Fibroblast of skin of left quadriceps (primary cell): ENCODE measurements around the gene R3HDM1.
"Not testable (repeated sequence)": the region's sequence is repeated elsewhere in the genome, so short reads cannot be mapped to it uniquely, and the experiment has no call there.

Experiments used
- DNase-seq, 2 experiments: peaks; one replicate each; pipeline ENCODE4 v3.0.0-alpha.2; 2013; ENCODE audit warnings: low read depth in 2 of 2

The R3HDM1 gene

GRCh38 chr2:135641156-135642068 lies 110.1 kb downstream of the R3HDM1 start:
- DNase-seq, result no peak

GRCh38 chr2:135647836-135648579 lies 116.7 kb downstream of the R3HDM1 start:
- DNase-seq, result no peak

GRCh38 chr2:135650721-135651120 lies 119.4 kb downstream of the R3HDM1 start:
- DNase-seq, result no peak

GRCh38 chr2:135651717-135652116 lies 120.4 kb downstream of the R3HDM1 start:
- no peak for DNase-seq

- DNase-seq, result not testable (repeated sequence)
These were observed 123.0 kb downstream of the R3HDM1 start for GRCh38 chr2:135654239-135654638.

- no peak for DNase-seq
These were observed 126.7 kb downstream of the R3HDM1 start for GRCh38 chr2:135657806-135658582.

GRCh38 chr2:135662088-135662487 lies 130.8 kb downstream of the R3HDM1 start:
- no peak for DNase-seq

GRCh38 chr2:135663148-135663700 lies 131.9 kb downstream of the R3HDM1 start:
- no peak for DNase-seq

GRCh38 chr2:135664623-135665068 lies 133.4 kb downstream of the R3HDM1 start:
- no peak for DNase-seq

GRCh38 chr2:135667045-135667444 lies 135.8 kb downstream of the R3HDM1 start:
- no peak for DNase-seq

GRCh38 chr2:135674453-135674852 lies 143.2 kb downstream of the R3HDM1 start:
- DNase-seq, result no peak

GRCh38 chr2:135676031-135676430 lies 144.7 kb downstream of the R3HDM1 start:
- no peak for DNase-seq

- no peak for DNase-seq
These were observed 147.8 kb downstream of the R3HDM1 start for GRCh38 chr2:135679125-135679524.

GRCh38 chr2:135685361-135685760 lies 154.1 kb downstream of the R3HDM1 start:
- DNase-seq, result no peak

GRCh38 chr2:135688978-135689377 lies 157.7 kb downstream of the R3HDM1 start:
- DNase-seq, result no peak

- no peak for DNase-seq
These were observed 158.4 kb downstream of the R3HDM1 start for GRCh38 chr2:135689679-135690078.

GRCh38 chr2:135694711-135695110 lies 163.4 kb downstream of the R3HDM1 start:
- no peak for DNase-seq

GRCh38 chr2:135698838-135699237 lies 167.6 kb downstream of the R3HDM1 start:
- no peak for DNase-seq

GRCh38 chr2:135701442-135701841 lies 170.2 kb downstream of the R3HDM1 start:
- no peak for DNase-seq

GRCh38 chr2:135703300-135703699 lies 172.0 kb downstream of the R3HDM1 start:
- no peak for DNase-seq

- not testable (repeated sequence) for DNase-seq
These were observed 172.8 kb downstream of the R3HDM1 start for GRCh38 chr2:135704075-135704474.

- DNase-seq, result no peak
These were observed 176.9 kb downstream of the R3HDM1 start for GRCh38 chr2:135708159-135708558.
